Measurements from ENCODE around the gene EPHB3. TPM values are rescaled to one million over a fixed set of nuclear protein-coding genes. Genes with fewer than 3 reads are reported as not detected.

EPHB3 gene
- polyA plus RNA-seq, 2 of the 4 experiments (the other 2 are of a cell fraction), result 0.36 to 0.50 TPM

DNA sequence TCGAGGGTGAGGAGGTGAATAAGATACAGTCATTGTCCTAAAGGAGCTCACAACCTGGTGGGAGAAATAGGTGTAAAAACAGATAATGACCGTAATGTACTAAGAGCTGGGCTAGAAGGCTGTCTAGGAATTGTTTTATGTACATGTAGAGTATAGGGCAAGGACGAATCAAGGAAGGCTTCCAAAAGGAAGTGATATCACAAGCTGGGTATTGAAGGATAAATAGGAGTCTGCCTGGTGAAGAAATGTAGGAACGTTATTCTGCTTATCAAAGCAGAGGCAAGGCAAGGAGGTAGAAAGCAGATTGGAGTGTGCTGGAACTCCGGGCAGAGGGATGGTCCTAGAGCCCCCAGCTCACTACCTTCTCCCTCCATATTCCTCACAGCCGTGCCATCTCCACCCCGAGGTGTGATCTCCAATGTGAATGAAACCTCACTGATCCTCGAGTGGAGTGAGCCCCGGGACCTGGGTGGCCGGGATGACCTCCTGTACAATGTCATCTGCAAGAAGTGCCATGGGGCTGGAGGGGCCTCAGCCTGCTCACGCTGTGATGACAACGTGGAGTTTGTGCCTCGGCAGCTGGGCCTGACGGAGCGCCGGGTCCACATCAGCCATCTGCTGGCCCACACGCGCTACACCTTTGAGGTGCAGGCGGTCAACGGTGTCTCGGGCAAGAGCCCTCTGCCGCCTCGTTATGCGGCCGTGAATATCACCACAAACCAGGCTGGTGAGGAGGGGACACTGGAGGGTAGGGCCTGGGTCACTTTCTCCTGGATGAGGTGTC lies 15.1 kb downstream of the EPHB3 start:
- ChIA-PET POLR2A (no interaction called here), CTCF (interaction anchor here (0.5 to 6.5 kb wide), 5 partner anchors 8 to 312 kb away, joined by 3 to 37 read pairs (median 4); partner anchors contain the start of gene EPHB3)
- Histone ChIP-seq H3K27ac (no peak overlapping the region), H3K4me1 (no peaks in the 10 kb centered on the region), H3K9me3 (no peaks in the 10 kb centered on the region), H3K4me3 (no peak overlapping the region), H3K4me2 (no peak overlapping the region)
- no peak for TF ChIP-seq HEYL (CRISPR knock-in tag; IDR thresholded peaks at IDR 0.05)
- TF ChIP-seq JUN (IDR thresholded peaks at IDR 0.05), result no peak
- TF ChIP-seq CBX2 (IDR thresholded peaks at IDR 0.05; ENCODE audit: borderline replicate concordance, low read depth), result no peak
- no peak for TF ChIP-seq HDAC2 (IDR thresholded peaks at IDR 0.05)
- TF ChIP-seq FOXS1 (CRISPR knock-in tag; IDR thresholded peaks at IDR 0.05), result no peak
- no peak for TF ChIP-seq HOXB13 (CRISPR knock-in tag; IDR thresholded peaks at IDR 0.05; ENCODE audit: low read depth)
- TF ChIP-seq, protein P1, sequence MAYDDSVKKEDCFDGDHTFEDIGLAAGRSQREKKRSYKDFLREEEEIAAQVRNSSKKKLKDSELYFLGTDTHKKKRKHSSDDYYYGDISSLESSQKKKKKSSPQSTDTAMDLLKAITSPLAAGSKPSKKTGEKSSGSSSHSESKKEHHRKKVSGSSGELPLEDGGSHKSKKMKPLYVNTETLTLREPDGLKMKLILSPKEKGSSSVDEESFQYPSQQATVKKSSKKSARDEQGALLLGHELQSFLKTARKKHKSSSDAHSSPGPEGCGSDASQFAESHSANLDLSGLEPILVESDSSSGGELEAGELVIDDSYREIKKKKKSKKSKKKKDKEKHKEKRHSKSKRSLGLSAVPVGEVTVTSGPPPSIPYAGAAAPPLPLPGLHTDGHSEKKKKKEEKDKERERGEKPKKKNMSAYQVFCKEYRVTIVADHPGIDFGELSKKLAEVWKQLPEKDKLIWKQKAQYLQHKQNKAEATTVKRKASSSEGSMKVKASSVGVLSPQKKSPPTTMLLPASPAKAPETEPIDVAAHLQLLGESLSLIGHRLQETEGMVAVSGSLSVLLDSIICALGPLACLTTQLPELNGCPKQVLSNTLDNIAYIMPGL (CRISPR knock-in tag; IDR thresholded peaks at IDR 0.05; ENCODE audit: borderline replicate concordance), result no peak
- TF ChIP-seq, protein P2, sequence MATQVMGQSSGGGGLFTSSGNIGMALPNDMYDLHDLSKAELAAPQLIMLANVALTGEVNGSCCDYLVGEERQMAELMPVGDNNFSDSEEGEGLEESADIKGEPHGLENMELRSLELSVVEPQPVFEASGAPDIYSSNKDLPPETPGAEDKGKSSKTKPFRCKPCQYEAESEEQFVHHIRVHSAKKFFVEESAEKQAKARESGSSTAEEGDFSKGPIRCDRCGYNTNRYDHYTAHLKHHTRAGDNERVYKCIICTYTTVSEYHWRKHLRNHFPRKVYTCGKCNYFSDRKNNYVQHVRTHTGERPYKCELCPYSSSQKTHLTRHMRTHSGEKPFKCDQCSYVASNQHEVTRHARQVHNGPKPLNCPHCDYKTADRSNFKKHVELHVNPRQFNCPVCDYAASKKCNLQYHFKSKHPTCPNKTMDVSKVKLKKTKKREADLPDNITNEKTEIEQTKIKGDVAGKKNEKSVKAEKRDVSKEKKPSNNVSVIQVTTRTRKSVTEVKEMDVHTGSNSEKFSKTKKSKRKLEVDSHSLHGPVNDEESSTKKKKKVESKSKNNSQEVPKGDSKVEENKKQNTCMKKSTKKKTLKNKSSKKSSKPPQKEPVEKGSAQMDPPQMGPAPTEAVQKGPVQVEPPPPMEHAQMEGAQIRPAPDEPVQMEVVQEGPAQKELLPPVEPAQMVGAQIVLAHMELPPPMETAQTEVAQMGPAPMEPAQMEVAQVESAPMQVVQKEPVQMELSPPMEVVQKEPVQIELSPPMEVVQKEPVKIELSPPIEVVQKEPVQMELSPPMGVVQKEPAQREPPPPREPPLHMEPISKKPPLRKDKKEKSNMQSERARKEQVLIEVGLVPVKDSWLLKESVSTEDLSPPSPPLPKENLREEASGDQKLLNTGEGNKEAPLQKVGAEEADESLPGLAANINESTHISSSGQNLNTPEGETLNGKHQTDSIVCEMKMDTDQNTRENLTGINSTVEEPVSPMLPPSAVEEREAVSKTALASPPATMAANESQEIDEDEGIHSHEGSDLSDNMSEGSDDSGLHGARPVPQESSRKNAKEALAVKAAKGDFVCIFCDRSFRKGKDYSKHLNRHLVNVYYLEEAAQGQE (IDR thresholded peaks at IDR 0.05), result no peak
- WGBS (ENCODE audit: missing lambda C conversion rate), result 81% methylated on average over 20 of the region's 25 CpGs
- DNase-seq (ENCODE audit: low read depth in 1 of 2, low spot score in 1 of 2) (no peak), ATAC-seq (no peak), FAIRE-seq (no peak)

DNA sequence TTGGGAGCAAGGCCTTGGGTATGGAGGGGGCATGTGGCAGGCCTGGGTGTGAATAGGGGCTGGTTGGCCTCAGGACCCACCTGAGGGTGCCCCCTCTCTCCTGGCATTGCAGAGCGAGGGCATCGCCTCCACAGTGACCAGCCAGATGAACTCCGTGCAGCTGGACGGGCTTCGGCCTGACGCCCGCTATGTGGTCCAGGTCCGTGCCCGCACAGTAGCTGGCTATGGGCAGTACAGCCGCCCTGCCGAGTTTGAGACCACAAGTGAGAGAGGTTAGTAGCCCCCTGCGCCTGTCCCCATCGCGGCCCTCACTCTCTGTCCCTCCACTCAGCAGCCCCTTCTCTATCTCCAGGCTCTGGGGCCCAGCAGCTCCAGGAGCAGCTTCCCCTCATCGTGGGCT lies 16.0 kb downstream of the EPHB3 start:
- no peaks in the 10 kb centered on the region for H3K9me3 ChIP-seq
- no peaks in the 10 kb centered on the region for H3K4me1 ChIP-seq
- TF ChIP-seq POLR2A (IDR thresholded peaks at IDR 0.05; ENCODE audit: low read length), result no peak
- TF ChIP-seq, protein P1 (CRISPR knock-in tag; IDR thresholded peaks at IDR 0.05; ENCODE audit: borderline replicate concordance), result no peak
- TF ChIP-seq RFX5 (IDR thresholded peaks at IDR 0.05), result no peak
- TF ChIP-seq TP53 (CRISPR knock-in tag; IDR thresholded peaks at IDR 0.05), result no peak
- no peak for TF ChIP-seq RARB (CRISPR knock-in tag; IDR thresholded peaks at IDR 0.05)
- TF ChIP-seq, protein P3, sequence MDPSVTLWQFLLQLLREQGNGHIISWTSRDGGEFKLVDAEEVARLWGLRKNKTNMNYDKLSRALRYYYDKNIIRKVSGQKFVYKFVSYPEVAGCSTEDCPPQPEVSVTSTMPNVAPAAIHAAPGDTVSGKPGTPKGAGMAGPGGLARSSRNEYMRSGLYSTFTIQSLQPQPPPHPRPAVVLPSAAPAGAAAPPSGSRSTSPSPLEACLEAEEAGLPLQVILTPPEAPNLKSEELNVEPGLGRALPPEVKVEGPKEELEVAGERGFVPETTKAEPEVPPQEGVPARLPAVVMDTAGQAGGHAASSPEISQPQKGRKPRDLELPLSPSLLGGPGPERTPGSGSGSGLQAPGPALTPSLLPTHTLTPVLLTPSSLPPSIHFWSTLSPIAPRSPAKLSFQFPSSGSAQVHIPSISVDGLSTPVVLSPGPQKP (IDR thresholded peaks at IDR 0.05; ENCODE audit: low read depth, low read length), result no peak
- no peak for TF ChIP-seq HOXA7 (CRISPR knock-in tag; IDR thresholded peaks at IDR 0.05)
- TF ChIP-seq CBX2 (IDR thresholded peaks at IDR 0.05; ENCODE audit: borderline replicate concordance, low read depth), result no peak
- no peak for TF ChIP-seq HOXB13 (CRISPR knock-in tag; IDR thresholded peaks at IDR 0.05; ENCODE audit: low read depth)
- TF ChIP-seq KDM5A (IDR thresholded peaks at IDR 0.05), result no peak
- FAIRE-seq (no peak), ATAC-seq (no peak), DNase-seq (ENCODE audit: low read depth in 1 of 2, low spot score in 1 of 2) (no peak)
- WGBS (ENCODE audit: missing lambda C conversion rate), result 93% methylated on average over 7 of the region's 15 CpGs
- CTCF ChIA-PET, result interaction anchor here (1.2 to 6.5 kb wide), 2 partner anchors 14 to 16 kb away, joined by 4 to 37 read pairs; partner anchors contain the start of gene EPHB3
- H3K4me2 ChIP-seq, result no peak overlapping the region
- H3K27ac ChIP-seq, result no peak overlapping the region
- H3K4me3 ChIP-seq, result no peak overlapping the region
- POLR2A ChIA-PET, result no interaction called here
